IPS DF 4.7 (cell line): ENCODE measurements around the gene DGUOK.
"Not testable (repeated sequence)": the region's sequence is repeated elsewhere in the genome, so short reads cannot be mapped to it uniquely, and the experiment has no call there.

Experiments used
- DNase-seq: peaks from one replicate; pipeline ENCODE4 v3.0.0-alpha.2; 2013; ENCODE audit warnings: low spot score; ENCODE audit errors: extremely low read depth

Gene DGUOK

GRCh38 chr2:73920577-73921545, 5.8 kb upstream of the DGUOK start:
- no peak for DNase-seq

GRCh38 chr2:73921581-73921980, 5.1 kb upstream of the DGUOK start:
- DNase-seq, result no peak

- no peak for DNase-seq
Observed at GRCh38 chr2:73922681-73923080, 4.0 kb upstream of the DGUOK start.

GRCh38 chr2:73925033-73925704, 1.5 kb upstream of the DGUOK start:
- DNase-seq, result no peak

- DNase-seq, result no peak
Observed at GRCh38 chr2:73925853-73926492, 707 bp upstream of the DGUOK start.

- no peak for DNase-seq
Observed at GRCh38 chr2:73927344-73927743, 664 bp downstream of the DGUOK start.

GRCh38 chr2:73928963-73929347, 2.3 kb downstream of the DGUOK start:
- DNase-seq, result no peak

- no peak for DNase-seq
Observed at GRCh38 chr2:73930386-73930785, 3.7 kb downstream of the DGUOK start.

- DNase-seq, result no peak
Observed at GRCh38 chr2:73931531-73932500, 5.1 kb downstream of the DGUOK start.

GRCh38 chr2:73933194-73933593, 6.5 kb downstream of the DGUOK start:
- DNase-seq, result no peak

- no peak for DNase-seq
Observed at GRCh38 chr2:73935641-73936040, 9.0 kb downstream of the DGUOK start.

- no peak for DNase-seq
Observed at GRCh38 chr2:73937103-73937885, 10.6 kb downstream of the DGUOK start.

- DNase-seq, result no peak
Observed at GRCh38 chr2:73937899-73938298, 11.2 kb downstream of the DGUOK start.

- no peak for DNase-seq
Observed at GRCh38 chr2:73938718-73939352, 12.2 kb downstream of the DGUOK start.

GRCh38 chr2:73939419-73939818, 12.7 kb downstream of the DGUOK start:
- DNase-seq, result no peak

- DNase-seq, result not testable (repeated sequence)
Observed at GRCh38 chr2:73940066-73940465, 13.4 kb downstream of the DGUOK start.

GRCh38 chr2:73942664-73943063, 16.0 kb downstream of the DGUOK start:
- DNase-seq, result no peak

- DNase-seq, result no peak
Observed at GRCh38 chr2:73944714-73945113, 18.0 kb downstream of the DGUOK start.

- DNase-seq, result no peak
Observed at GRCh38 chr2:73946215-73946614, 19.5 kb downstream of the DGUOK start.

GRCh38 chr2:73946666-73947065, 20.0 kb downstream of the DGUOK start:
- no peak for DNase-seq
